C4-2B (cell line): ENCODE measurements around the gene DCAF8L2.

Experiments used
- ZFX ChIP-seq: fragments of 450-650 bp; IDR thresholded peaks from 2 replicates; pipeline ENCODE4 v1.6.1; 2017
- TF ChIP-seq, protein P1 (sequence below): fragments of 450-650 bp; conservative IDR thresholded peaks from 2 replicates; pipeline ENCODE4 v1.5.1; 2017; ENCODE audit warnings: mild to moderate bottlenecking

DNA sequence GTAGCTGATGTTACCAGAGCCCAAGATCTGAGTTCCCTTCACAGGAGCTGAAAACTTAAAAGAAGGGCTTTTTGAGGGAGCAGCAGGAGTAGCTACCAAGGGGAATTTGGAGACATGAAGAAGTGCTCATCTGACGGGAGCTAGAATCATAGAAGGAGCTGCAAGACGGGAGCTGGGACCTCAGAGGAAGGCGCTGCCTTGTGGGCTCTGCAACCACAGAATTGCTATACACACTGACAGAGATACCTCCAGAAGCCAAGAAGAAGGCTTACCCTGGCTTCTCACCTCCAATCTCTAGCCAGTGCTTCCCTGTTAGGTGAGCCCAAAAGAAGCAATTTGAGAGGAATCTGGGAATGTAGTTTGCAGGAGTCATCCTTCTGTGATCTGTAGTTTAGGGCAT is 35.9 kb downstream of the DCAF8L2 start:
- TF ChIP-seq, protein P1, sequence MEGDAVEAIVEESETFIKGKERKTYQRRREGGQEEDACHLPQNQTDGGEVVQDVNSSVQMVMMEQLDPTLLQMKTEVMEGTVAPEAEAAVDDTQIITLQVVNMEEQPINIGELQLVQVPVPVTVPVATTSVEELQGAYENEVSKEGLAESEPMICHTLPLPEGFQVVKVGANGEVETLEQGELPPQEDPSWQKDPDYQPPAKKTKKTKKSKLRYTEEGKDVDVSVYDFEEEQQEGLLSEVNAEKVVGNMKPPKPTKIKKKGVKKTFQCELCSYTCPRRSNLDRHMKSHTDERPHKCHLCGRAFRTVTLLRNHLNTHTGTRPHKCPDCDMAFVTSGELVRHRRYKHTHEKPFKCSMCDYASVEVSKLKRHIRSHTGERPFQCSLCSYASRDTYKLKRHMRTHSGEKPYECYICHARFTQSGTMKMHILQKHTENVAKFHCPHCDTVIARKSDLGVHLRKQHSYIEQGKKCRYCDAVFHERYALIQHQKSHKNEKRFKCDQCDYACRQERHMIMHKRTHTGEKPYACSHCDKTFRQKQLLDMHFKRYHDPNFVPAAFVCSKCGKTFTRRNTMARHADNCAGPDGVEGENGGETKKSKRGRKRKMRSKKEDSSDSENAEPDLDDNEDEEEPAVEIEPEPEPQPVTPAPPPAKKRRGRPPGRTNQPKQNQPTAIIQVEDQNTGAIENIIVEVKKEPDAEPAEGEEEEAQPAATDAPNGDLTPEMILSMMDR = no peak
- no peak for TF ChIP-seq ZFX
